ENCODE measurements around the gene NPLOC4. TPM values are rescaled to one million over a fixed set of nuclear protein-coding genes. Genes with fewer than 3 reads are reported as not detected.
"Not testable (repeated sequence)": the region's sequence is repeated elsewhere in the genome, so short reads cannot be mapped to it uniquely, and the experiment has no call there.

The NPLOC4 gene
- total and polyA plus RNA-seq, 2 of the 8 experiments (the other 6 are each of a cell fraction or from before 2014, with no cell fraction given) = 70.7 to 92.7 TPM

GRCh38 chr17:81531998-81532404 lies 104.9 kb downstream of the NPLOC4 start:
- H3K79me2 ChIP-seq (ENCODE audit: control insufficient read depth in 1 of 2, insufficient read depth in 2 of 2, low read length in 2 of 2); H3K18ac ChIP-seq (ENCODE audit: extremely low read depth, low read length); H3K36me3 ChIP-seq (ENCODE audit: control insufficient read depth in 2 of 4, insufficient read depth in 4 of 4, low read length in 3 of 4); H4K5ac ChIP-seq (ENCODE audit: insufficient read length, low read depth, low read length); H2BK5ac ChIP-seq (ENCODE audit: low read depth, low read length); H3K4me3 ChIP-seq (ENCODE audit: extremely low read depth in 1 of 4, insufficient read depth in 2 of 4, low read depth in 3 of 4, low read length in 4 of 4); H3K79me1 ChIP-seq (ENCODE audit: low read depth, low read length); H2AFZ ChIP-seq (ENCODE audit: low read length); DNase-seq (ENCODE audit: low read depth in 1 of 2, low spot score in 2 of 2); H3K23ac ChIP-seq (ENCODE audit: insufficient read length); CTCF ChIA-PET (ENCODE audit: partially characterized antibody); H3K27ac ChIP-seq (ENCODE audit: low read depth, low read length); H3K14ac ChIP-seq (ENCODE audit: insufficient read length); H4K91ac ChIP-seq (replicated peaks; ENCODE audit: insufficient read length, low read length); H2BK120ac ChIP-seq (replicated peaks; ENCODE audit: low read depth, low read length); H2BK20ac ChIP-seq (ENCODE audit: low read length); H2BK15ac ChIP-seq (ENCODE audit: low read length); H2BK12ac ChIP-seq (ENCODE audit: low read depth, low read length); H3K9me3 ChIP-seq (ENCODE audit: insufficient read depth in 2 of 2, low read depth in 1 of 2, low read length in 1 of 2); FAIRE-seq; H3K4me1 ChIP-seq (replicated peaks in 1 of 4; ENCODE audit: control insufficient read depth in 3 of 4, insufficient read depth in 4 of 4, low read length in 3 of 4); H3K4me2 ChIP-seq (ENCODE audit: insufficient read depth in 1 of 2, low read depth in 2 of 2, low read length in 2 of 2); H3K9ac ChIP-seq (replicated peaks in 1 of 4; ENCODE audit: extremely low read depth in 1 of 4, low read depth in 3 of 4, low read length in 3 of 4); H3K4ac ChIP-seq (replicated peaks; ENCODE audit: insufficient read length, low read depth, low read length); H4K8ac ChIP-seq (ENCODE audit: extremely low read depth, insufficient read depth, low read length): not testable (repeated sequence)
- peak overlapping the region; percentile 59 for H3K56ac ChIP-seq (replicated peaks; ENCODE audit: insufficient read length, low read depth, low read length)
- peaks cover 0 to 10% of the 10 kb centered on the region in 2 experiments for H4K20me1 ChIP-seq (replicated peaks in 1 of 2; ENCODE audit: control insufficient read depth in 1 of 2, insufficient read depth in 2 of 2, low read length in 2 of 2)
- peaks cover 8 to 28% (median 24%) of the 10 kb centered on the region in 4 experiments; a peak in 6 of 7 replicates for H3K27me3 ChIP-seq (replicated peaks in 1 of 4; ENCODE audit: control insufficient read depth in 3 of 4, extremely low read depth in 1 of 4, insufficient read depth in 3 of 4, low read length in 3 of 4)
- H2AK5ac ChIP-seq (ENCODE audit: low read depth, low read length) = peak overlapping the region; percentile 93; the same call in 1 of the 2 replicates
- POLR2A ChIA-PET (ENCODE audit: partially characterized antibody) = interaction anchor here (1.0 to 2.8 kb wide), 2 partner anchors 19 to 23 kb away, joined by 3 to 16 read pairs; partner anchors contain the start of gene ACTG1
- WGBS, 2 experiments (ENCODE audit: extremely low coverage in 1 of 2, insufficient coverage in 1 of 2, insufficient read length in 1 of 2, insufficient replicate concordance in 2 of 2, low coverage in 1 of 2, low lambda C conversion rate in 2 of 2, missing lambda C conversion rate in 1 of 2) = 90% methylated on average over 3 of the region's 3 CpGs; no CpG with 5 or more reads in 1 of the 2 experiments
- peaks cover 26% of the 10 kb centered on the region; the same call in 1 of the 2 replicates for H3K23me2 ChIP-seq (ENCODE audit: low read depth, low read length)

- not testable (repeated sequence) for H3K9ac ChIP-seq (replicated peaks in 1 of 4; ENCODE audit: extremely low read depth in 1 of 4, low read depth in 3 of 4, low read length in 3 of 4); H2BK5ac ChIP-seq (ENCODE audit: low read depth, low read length); H3K4me1 ChIP-seq (replicated peaks in 1 of 4; ENCODE audit: control insufficient read depth in 3 of 4, insufficient read depth in 4 of 4, low read length in 3 of 4); H3K4me3 ChIP-seq (ENCODE audit: extremely low read depth in 1 of 4, insufficient read depth in 2 of 4, low read depth in 3 of 4, low read length in 4 of 4); H3K4me2 ChIP-seq (ENCODE audit: insufficient read depth in 1 of 2, low read depth in 2 of 2, low read length in 2 of 2); H2BK15ac ChIP-seq (ENCODE audit: low read length); DNase-seq (ENCODE audit: low read depth in 1 of 2, low spot score in 2 of 2); H3K14ac ChIP-seq (ENCODE audit: insufficient read length); H3K18ac ChIP-seq (ENCODE audit: extremely low read depth, low read length); H2AFZ ChIP-seq (ENCODE audit: low read length); H4K5ac ChIP-seq (ENCODE audit: insufficient read length, low read depth, low read length); H3K36me3 ChIP-seq (ENCODE audit: control insufficient read depth in 2 of 4, insufficient read depth in 4 of 4, low read length in 3 of 4); H3K79me2 ChIP-seq (ENCODE audit: control insufficient read depth in 1 of 2, insufficient read depth in 2 of 2, low read length in 2 of 2); H4K8ac ChIP-seq (ENCODE audit: extremely low read depth, insufficient read depth, low read length); FAIRE-seq; H2BK120ac ChIP-seq (replicated peaks; ENCODE audit: low read depth, low read length); H2BK12ac ChIP-seq (ENCODE audit: low read depth, low read length); H3K27ac ChIP-seq (ENCODE audit: low read depth, low read length); H3K9me3 ChIP-seq (ENCODE audit: insufficient read depth in 2 of 2, low read depth in 1 of 2, low read length in 1 of 2); H4K91ac ChIP-seq (replicated peaks; ENCODE audit: insufficient read length, low read length); H3K79me1 ChIP-seq (ENCODE audit: low read depth, low read length); H3K56ac ChIP-seq (replicated peaks; ENCODE audit: insufficient read length, low read depth, low read length); H3K23ac ChIP-seq (ENCODE audit: insufficient read length); H3K4ac ChIP-seq (replicated peaks; ENCODE audit: insufficient read length, low read depth, low read length); H2BK20ac ChIP-seq (ENCODE audit: low read length)
- WGBS, 2 experiments (ENCODE audit: extremely low coverage in 1 of 2, insufficient coverage in 1 of 2, insufficient read length in 1 of 2, insufficient replicate concordance in 2 of 2, low coverage in 1 of 2, low lambda C conversion rate in 2 of 2, missing lambda C conversion rate in 1 of 2) = 78% methylated on average over 6 of the region's 6 CpGs; no CpG with 5 or more reads in 1 of the 2 experiments
- peaks cover 3 to 18% (median 17%) of the 10 kb centered on the region in 4 experiments; a peak in 6 of 7 replicates for H3K27me3 ChIP-seq (replicated peaks in 1 of 4; ENCODE audit: control insufficient read depth in 3 of 4, extremely low read depth in 1 of 4, insufficient read depth in 3 of 4, low read length in 3 of 4)
- H4K20me1 ChIP-seq (replicated peaks in 1 of 2; ENCODE audit: control insufficient read depth in 1 of 2, insufficient read depth in 2 of 2, low read length in 2 of 2) = peaks cover 0 to 10% of the 10 kb centered on the region in 2 experiments
- POLR2A ChIA-PET (ENCODE audit: partially characterized antibody) = interaction anchor here (1.1 to 30.5 kb wide), 3 partner anchors 12 to 34 kb away, joined by 3 to 1004 read pairs (median 15); partner anchors contain the start of gene ACTG1
- H3K23me2 ChIP-seq (ENCODE audit: low read depth, low read length) = peaks cover 26% of the 10 kb centered on the region; the same call in 1 of the 2 replicates
- H2AK5ac ChIP-seq (ENCODE audit: low read depth, low read length) = 0 out of 2 replicates have a peak overlapping the region, but pooled peaks have one; percentile 3
- CTCF ChIA-PET (ENCODE audit: partially characterized antibody) = interaction anchor here (0.8 to 1.9 kb wide), 3 partner anchors 13 to 276 kb away, joined by 3 to 7 read pairs (median 5); no protein-coding TSS in a partner anchor
Observed at GRCh38 chr17:81531013-81531412, 105.9 kb downstream of the NPLOC4 start.

All from H1 (cell line).